ENCODE data around the gene KIR3DL2.
"Not testable (repeated sequence)": the region's sequence is repeated elsewhere in the genome, so short reads cannot be mapped to it uniquely, and the experiment has no call there.

DNA sequence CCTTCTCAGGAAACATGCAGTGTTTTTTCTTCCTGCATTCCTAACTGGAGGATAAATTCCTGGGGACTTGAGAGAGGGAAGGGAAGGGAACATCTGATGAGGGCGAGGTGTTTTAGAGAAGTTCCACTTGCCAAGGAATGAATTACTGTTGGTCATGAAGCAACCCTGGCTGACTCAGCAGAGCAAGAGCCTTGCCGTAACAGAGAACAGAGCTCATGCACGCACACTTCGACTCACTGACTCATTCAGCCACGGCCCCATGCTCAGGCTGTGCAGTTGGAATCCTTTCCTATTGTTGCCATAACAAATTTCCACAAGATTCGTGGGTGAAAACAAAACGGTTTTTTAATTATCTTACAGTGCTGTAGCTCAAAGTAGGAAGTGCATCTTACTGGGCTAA lies 24.9 kb upstream of the KIR3DL2 start:
- TF ChIP-seq EZH2 (IDR thresholded peaks at IDR 0.05; ENCODE audit: insufficient read depth, low read length) = not testable (repeated sequence)
- TF ChIP-seq, protein P1, sequence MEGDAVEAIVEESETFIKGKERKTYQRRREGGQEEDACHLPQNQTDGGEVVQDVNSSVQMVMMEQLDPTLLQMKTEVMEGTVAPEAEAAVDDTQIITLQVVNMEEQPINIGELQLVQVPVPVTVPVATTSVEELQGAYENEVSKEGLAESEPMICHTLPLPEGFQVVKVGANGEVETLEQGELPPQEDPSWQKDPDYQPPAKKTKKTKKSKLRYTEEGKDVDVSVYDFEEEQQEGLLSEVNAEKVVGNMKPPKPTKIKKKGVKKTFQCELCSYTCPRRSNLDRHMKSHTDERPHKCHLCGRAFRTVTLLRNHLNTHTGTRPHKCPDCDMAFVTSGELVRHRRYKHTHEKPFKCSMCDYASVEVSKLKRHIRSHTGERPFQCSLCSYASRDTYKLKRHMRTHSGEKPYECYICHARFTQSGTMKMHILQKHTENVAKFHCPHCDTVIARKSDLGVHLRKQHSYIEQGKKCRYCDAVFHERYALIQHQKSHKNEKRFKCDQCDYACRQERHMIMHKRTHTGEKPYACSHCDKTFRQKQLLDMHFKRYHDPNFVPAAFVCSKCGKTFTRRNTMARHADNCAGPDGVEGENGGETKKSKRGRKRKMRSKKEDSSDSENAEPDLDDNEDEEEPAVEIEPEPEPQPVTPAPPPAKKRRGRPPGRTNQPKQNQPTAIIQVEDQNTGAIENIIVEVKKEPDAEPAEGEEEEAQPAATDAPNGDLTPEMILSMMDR (IDR thresholded peaks at IDR 0.05; ENCODE audit: insufficient read depth, low read depth, low read length) = not testable (repeated sequence)
